HepG2 (cell line): ENCODE results near the gene NUDCD3. TPM values are rescaled to one million over a fixed set of nuclear protein-coding genes. Genes with fewer than 3 reads are reported as not detected.

Experiments
- ATAC-seq: fragments of 200-7000 bp; cut with Tn5 transposase; 3 replicates; pipeline ENCODE4 v1.9.1; 2020; ENCODE audit warnings: mild to moderate bottlenecking, moderate library complexity
- BruUV-seq: library from RNA; stranded (reverse); fragments of 400-500 nt; replicated peaks from 2 replicates; lab custom pipeline; 2021; lab: Mats Ljungman, UMichigan
- CTCF ChIA-PET: fragments of 300-600 bp; formaldehyde crosslinking; extraction: SDS; loops from one replicate; lab custom pipeline; 2021; ENCODE audit warnings: low total read pairs, inconsistent platforms, low intra/inter-chr PET ratio; lab: Yijun Ruan, JAX
- POLR2A ChIA-PET: fragments of 350-600 bp; sonication (Branson Sonifier 250); formaldehyde crosslinking; loops from one replicate; lab custom pipeline; 2020; ENCODE audit warnings: antibody characterized with exemption, inconsistent platforms; lab: Yijun Ruan, JAX
- DNase-seq: peaks from one replicate; pipeline ENCODE4 v3.0.0-alpha.2; 2015; ENCODE audit warnings: low spot score
- FAIRE-seq: peaks from 3 replicates; lab custom pipeline; 2011; peaks lifted over from hg19 to GRCh38; lab: Jason Lieb, UNC
- H2AFZ ChIP-seq: one replicate; pipeline ENCODE4 v1.6.1; 2011; ENCODE audit warnings: low read length, inconsistent platforms
- H3K27ac ChIP-seq: fragments of 300-600 bp; 3 replicates; pipeline ENCODE4 v1.8.0; 2011; ENCODE audit warnings: mixed run types, mild to moderate bottlenecking, mixed read lengths, low read length, inconsistent platforms; ENCODE audit not compliant: insufficient read depth; ENCODE audit errors: extremely low read length
- H3K27me3 ChIP-seq, 2 experiments: fragments of 200-600 bp in 1 of 2; 2 replicates in 1 of 2; 3 replicates in 1 of 2; pipeline versions ENCODE4 v1.6.0 to v1.8.0; 2011; ENCODE audit warnings: low read length in 2 of 2, mild to moderate bottlenecking in 2 of 2, moderate library complexity in 2 of 2, inconsistent platforms in 1 of 2; ENCODE audit not compliant: insufficient read depth in 2 of 2, control insufficient read depth in 1 of 2
- H3K36me3 ChIP-seq, 2 experiments: fragments of 200-600 bp in 1 of 2; replicated peaks in 1 of 2; 2 replicates in 1 of 2; 3 replicates in 1 of 2; pipeline versions ENCODE4 v1.5.1 to v1.8.0; 2011; ENCODE audit warnings: low read length in 2 of 2, inconsistent platforms in 1 of 2; ENCODE audit not compliant: insufficient read depth in 2 of 2, control insufficient read depth in 1 of 2
- H3K4me1 ChIP-seq: 2 replicates; pipeline ENCODE4 v1.5.1; 2012; ENCODE audit warnings: low read length, inconsistent platforms; ENCODE audit not compliant: insufficient read depth
- H3K4me2 ChIP-seq: 2 replicates; pipeline ENCODE4 v1.6.0; 2011; ENCODE audit warnings: low read depth, low read length, inconsistent platforms
- H3K4me3 ChIP-seq, 3 experiments: fragments of 200-600 bp in 1 of 3; sonication (generic), shearing (Covaris generic) in 1 of 3; replicated peaks in 1 of 3; 2 replicates each; pipeline ENCODE4 v1.5.1; 2011 to 2016; ENCODE audit warnings: low read length in 3 of 3, inconsistent platforms in 2 of 3, low read depth in 2 of 3, mild to moderate bottlenecking in 2 of 3, control low read depth in 1 of 3, mixed read lengths in 1 of 3; ENCODE audit not compliant: insufficient read depth in 1 of 3
- H3K79me2 ChIP-seq: one replicate; pipeline ENCODE4 v1.6.1; 2011; ENCODE audit warnings: low read length, inconsistent platforms; ENCODE audit not compliant: insufficient read depth
- H3K9ac ChIP-seq: 2 replicates; pipeline ENCODE4 v1.6.0; 2011; ENCODE audit warnings: mild to moderate bottlenecking, low read depth, low read length, inconsistent platforms; ENCODE audit not compliant: insufficient read depth
- H3K9me3 ChIP-seq: 2 replicates; pipeline ENCODE4 v1.5.1; 2012; ENCODE audit warnings: mild to moderate bottlenecking, low read length
- H4K20me1 ChIP-seq: 2 replicates; pipeline ENCODE4 v1.6.0; 2011; ENCODE audit warnings: inconsistent platforms, mild to moderate bottlenecking, low read length, moderate library complexity; ENCODE audit not compliant: insufficient read depth
- DRAP1 ChIP-seq: IDR thresholded peaks from 2 replicates; pipeline ENCODE4 v1.6.1; 2016; ENCODE audit warnings: missing genetic modification reagents, missing compliant biosample characterization
- E2F5 ChIP-seq: sonication (generic); formaldehyde crosslinking; conservative IDR thresholded peaks from 2 replicates; pipeline ENCODE4 v1.4.0; 2020; ENCODE audit warnings: missing genetic modification reagents
- ISX ChIP-seq: sonication (generic); formaldehyde crosslinking; conservative IDR thresholded peaks from 2 replicates; pipeline ENCODE4 v1.5.0; 2020; ENCODE audit warnings: missing genetic modification reagents
- KDM4B ChIP-seq: sonication (generic); formaldehyde crosslinking; IDR thresholded peaks from 2 replicates; pipeline ENCODE4 v1.4.0; 2020; ENCODE audit warnings: missing genetic modification reagents
- NFE2L1 ChIP-seq: sonication (generic); formaldehyde crosslinking; IDR thresholded peaks from 2 replicates; pipeline ENCODE4 v1.4.0; 2020; ENCODE audit warnings: missing genetic modification reagents, mild to moderate bottlenecking, borderline replicate concordance
- PBX3 ChIP-seq: sonication (generic); formaldehyde crosslinking; IDR thresholded peaks from 2 replicates; pipeline ENCODE4 v1.8.1; 2023; ENCODE audit warnings: missing genetic modification reagents, inconsistent platforms, borderline replicate concordance
- POLR2AphosphoS5 ChIP-seq: IDR thresholded peaks from 2 replicates; pipeline ENCODE4 v1.6.1; 2012; ENCODE audit warnings: low read depth, low read length
- SNAPC5 ChIP-seq: sonication (generic); formaldehyde crosslinking; IDR thresholded peaks from 2 replicates; pipeline ENCODE4 v1.8.1; 2023; ENCODE audit warnings: mild to moderate bottlenecking, missing genetic modification reagents, borderline replicate concordance
- TEAD3 ChIP-seq: optimal IDR thresholded peaks from 2 replicates; pipeline ENCODE3; 2016; ENCODE audit warnings: borderline replicate concordance
- THRA ChIP-seq: sonication (generic); formaldehyde crosslinking; IDR thresholded peaks from 2 replicates; pipeline ENCODE4 v1.4.0; 2020; ENCODE audit warnings: missing genetic modification reagents, borderline replicate concordance
- YEATS4 ChIP-seq: sonication (generic); formaldehyde crosslinking; IDR thresholded peaks from 2 replicates; pipeline ENCODE4 v1.4.0; 2020; ENCODE audit warnings: missing genetic modification reagents, borderline replicate concordance
- ZNF382 ChIP-seq: sonication (generic); formaldehyde crosslinking; IDR thresholded peaks from 2 replicates; pipeline ENCODE4 v1.5.0; 2020; ENCODE audit warnings: missing genetic modification reagents, mild to moderate bottlenecking, borderline replicate concordance
- ZNF501 ChIP-seq: sonication (generic); formaldehyde crosslinking; IDR thresholded peaks from 2 replicates; pipeline ENCODE4 v1.5.1; 2020; ENCODE audit warnings: mild to moderate bottlenecking, moderate library complexity, missing genetic modification reagents
- ZNF558 ChIP-seq: sonication (generic); formaldehyde crosslinking; IDR thresholded peaks from 2 replicates; pipeline ENCODE4 v1.9.0; 2022; ENCODE audit warnings: mild to moderate bottlenecking, missing genetic modification reagents, borderline replicate concordance
- ZNF644 ChIP-seq: IDR thresholded peaks from 2 replicates; pipeline ENCODE4 v1.6.1; 2016; ENCODE audit warnings: low read depth
- ZNF660 ChIP-seq: sonication (generic); formaldehyde crosslinking; IDR thresholded peaks from 2 replicates; pipeline ENCODE4 v1.5.1; 2020; ENCODE audit warnings: mild to moderate bottlenecking, low read depth, missing genetic modification reagents, borderline replicate concordance
- WGBS: methylation state at CpG from one replicate; pipeline ENCODE4 v1.1.6; 2017; ENCODE audit warnings: low lambda C conversion rate; 5-methylcytosine and 5-hydroxymethylcytosine counted together
- in situ Hi-C: cut with HindIII; loops from 2 replicates; pipeline ENCODE4 v1.10.0; 2017; ENCODE audit warnings: low pct_unique_long_range_greater_than_20kb; ENCODE audit not compliant: extremely low pct_ligation_motif_present
- intact Hi-C: fragments of 100-400 bp; cut with micrococcal nuclease; formaldehyde crosslinking; loops from one replicate; pipeline ENCODE4 v1.10.0; 2022; ENCODE audit not compliant: unreplicated experiment
- polyA plus RNA-seq, 8 experiments: library from polyadenylated mRNA; depleted of rRNA in 3 of 8; stranded (reverse) in 7 of 8; unstranded in 1 of 8; fragments of >200 nt; fragmentation: Illumina TruSeq in 4 of 8; extraction: Trizol in 4 of 8; gene quantifications; 2 replicates each; pipeline versions ENCODE4 v1.2.1 to v1.2.3, GENCODE V29; 2011 to 2016; ENCODE audit warnings: low read depth in 4 of 8, missing spikeins in 1 of 8, mixed read lengths in 1 of 8; ENCODE audit not compliant: insufficient read depth in 1 of 8
- total RNA-seq, 5 experiments: library from RNA; depleted of rRNA; stranded (reverse); fragments of >200 nt; fragmentation: Illumina TruSeq; extraction: Trizol; gene quantifications; 2 replicates each; pipeline ENCODE4 v1.2.3, GENCODE V29; 2016; ENCODE audit warnings: low read depth in 1 of 5

Gene NUDCD3
- total and polyA plus RNA-seq, 2 of the 13 experiments (the other 11 are each of a cell fraction or from before 2014, with no cell fraction given) = 20.8 to 49.9 TPM

GRCh38 chr7:44432381-44432977, 58.0 kb downstream of the NUDCD3 start:
- H3K9ac ChIP-seq = no peak overlapping the region
- TF ChIP-seq TEAD3 (CRISPR knock-in tag) (no peak), ZNF382 (CRISPR knock-in tag) (no peak), PBX3 (CRISPR knock-in tag) (no peak), ZNF644 (CRISPR knock-in tag) (no peak), NFE2L1 (no peak), ZNF501 (no peak), SNAPC5 (CRISPR knock-in tag) (no peak), THRA (CRISPR knock-in tag) (no peak), YEATS4 (no peak), DRAP1 (no peak), ISX (CRISPR knock-in tag) (no peak), KDM4B (CRISPR knock-in tag) (no peak), POLR2AphosphoS5 (no peak), E2F5 (CRISPR knock-in tag) (no peak), ZNF660 (no peak), ZNF558 (CRISPR knock-in tag) (no peak)
- H3K4me1 ChIP-seq = peaks cover 7% of the 10 kb centered on the region; the same call in 1 of the 2 replicates
- no peak overlapping the region for H2AFZ ChIP-seq
- no peaks in the 10 kb centered on the region for H3K9me3 ChIP-seq
- H3K27me3 ChIP-seq = no peaks in the 10 kb centered on the region
- H3K79me2 ChIP-seq = peaks cover 12% of the 10 kb centered on the region
- intact Hi-C loops (no loop called here), in situ Hi-C loops (no loop called here)
- H3K27ac ChIP-seq = no peak overlapping the region
- no TSS peak for BruUV-seq
- FAIRE-seq (no peak), ATAC-seq (no peak), DNase-seq (no peak)
- no peaks in the 10 kb centered on the region for H4K20me1 ChIP-seq
- H3K4me3 ChIP-seq = no peak overlapping the region
- H3K36me3 ChIP-seq = peaks cover 17 to 41% of the 10 kb centered on the region in 2 experiments; a peak in 4 of 5 replicates
- no peak overlapping the region for H3K4me2 ChIP-seq
- POLR2A ChIA-PET = no interaction called here
- CTCF ChIA-PET = no interaction called here
- WGBS = over 99% methylated on average over 6 of the region's 6 CpGs
